OCI-LY1 (cell line): ENCODE data around the gene HMG20A.

ENCODE experiments used
- H2AFZ ChIP-seq: fragments of 200-600 bp; sonication (generic), shearing (Covaris generic); 2 replicates; pipeline ENCODE4 v1.6.0; 2014; ENCODE audit warnings: antibody characterized with exemption, mild to moderate bottlenecking, low read length
- H3F3A ChIP-seq: fragments of 200-600 bp; sonication (generic), shearing (Covaris generic); 2 replicates; pipeline ENCODE4 v1.6.0; 2014; ENCODE audit warnings: mild to moderate bottlenecking, antibody characterized with exemption, low read length, moderate library complexity; ENCODE audit not compliant: insufficient read depth
- H3K27ac ChIP-seq: fragments of 200-600 bp; sonication (generic); 2 replicates; pipeline ENCODE4 v1.5.1; 2014; ENCODE audit warnings: low read length, mixed run types, mild to moderate bottlenecking, low read depth; ENCODE audit not compliant: poor library complexity, severe bottlenecking
- H3K27me3 ChIP-seq: fragments of 200-600 bp; sonication (generic); 2 replicates; pipeline ENCODE4 v1.6.0; 2014; ENCODE audit warnings: antibody characterized with exemption, mild to moderate bottlenecking, low read length, moderate library complexity; ENCODE audit not compliant: insufficient read depth
- H3K36me3 ChIP-seq: fragments of 200-600 bp; sonication (generic); 2 replicates; pipeline ENCODE4 v1.6.1; 2014; ENCODE audit warnings: mild to moderate bottlenecking, antibody characterized with exemption, low read length, moderate library complexity, mixed read lengths; ENCODE audit not compliant: insufficient read depth
- H3K4me1 ChIP-seq: fragments of 200-600 bp; sonication (generic); 2 replicates; pipeline ENCODE4 v1.5.1; 2014; ENCODE audit warnings: mild to moderate bottlenecking, low read length, moderate library complexity; ENCODE audit not compliant: insufficient read depth, severe bottlenecking
- H3K4me2 ChIP-seq: fragments of 200-600 bp; sonication (generic), shearing (Covaris generic); 2 replicates; pipeline ENCODE4 v1.6.1; 2014; ENCODE audit warnings: low read length
- H3K4me3 ChIP-seq: fragments of 200-600 bp; sonication (generic); 2 replicates; pipeline ENCODE4 v1.5.1; 2014; ENCODE audit warnings: low read length, low read depth, mild to moderate bottlenecking, mixed read lengths; ENCODE audit not compliant: poor library complexity, severe bottlenecking
- H3K79me2 ChIP-seq: fragments of 200-600 bp; shearing (Covaris generic); 2 replicates; pipeline ENCODE4 v1.6.1; 2016; ENCODE audit warnings: mixed run types, low read length, mixed read lengths; ENCODE audit not compliant: insufficient read depth
- H3K9ac ChIP-seq: fragments of 200-600 bp; sonication (generic), shearing (Covaris generic); 2 replicates; pipeline ENCODE4 v1.6.1; 2014; ENCODE audit warnings: mild to moderate bottlenecking, low read length, mixed read lengths
- H3K9me2 ChIP-seq: fragments of 200-600 bp; sonication (generic), shearing (Covaris generic); 2 replicates; pipeline ENCODE4 v1.6.1; 2014; ENCODE audit warnings: low read depth, mild to moderate bottlenecking, low read length, mixed read lengths
- H3K9me3 ChIP-seq: fragments of 200-600 bp; shearing (Covaris generic); 2 replicates; pipeline ENCODE4 v1.6.1; 2014; ENCODE audit warnings: low read length, mixed read lengths
- H4K20me1 ChIP-seq: fragments of 200-600 bp; sonication (generic), shearing (Covaris generic); 2 replicates; pipeline ENCODE4 v1.6.0; 2016; ENCODE audit warnings: mild to moderate bottlenecking, low read length; ENCODE audit not compliant: insufficient read depth
- EZH2 ChIP-seq: fragments of 200-600 bp; sonication (generic), shearing (Covaris generic); IDR thresholded peaks from 2 replicates; pipeline ENCODE4 v1.8.0; 2017; ENCODE audit warnings: borderline replicate concordance, mixed run types, mild to moderate bottlenecking, antibody characterized with exemption, low read length, moderate library complexity, mixed read lengths
- TF ChIP-seq, protein P1 (sequence below): fragments of 200-600 bp; sonication (generic), shearing (Covaris generic); IDR thresholded peaks from 2 replicates; pipeline ENCODE4 v1.5.1; 2017; ENCODE audit warnings: mild to moderate bottlenecking, antibody characterized with exemption, low read length, moderate library complexity, mixed read lengths

HMG20A gene

DNA sequence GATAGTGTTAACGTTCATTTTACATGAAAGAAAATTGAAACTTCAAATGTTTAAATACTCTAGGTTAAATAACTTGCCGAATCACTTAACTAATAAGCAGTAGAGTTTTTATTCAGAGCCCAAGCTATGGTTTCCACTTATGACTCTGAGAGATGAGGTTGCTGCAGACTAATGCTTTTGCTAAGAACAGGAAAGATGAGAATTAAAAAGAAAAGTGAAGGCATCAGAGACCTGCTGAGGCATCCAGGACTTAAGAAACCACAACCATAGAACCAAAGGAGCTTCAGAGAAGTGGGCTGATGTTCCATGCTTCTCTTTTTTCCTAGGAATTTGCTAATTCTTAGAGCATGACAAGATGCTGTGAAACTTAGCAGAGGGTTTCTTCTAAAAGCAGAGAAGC lies 9.5 kb downstream of the HMG20A start:
- Histone ChIP-seq H3K9me3 (no peaks in the 10 kb centered on the region), H3K9me2 (no peaks in the 10 kb centered on the region), H3K4me1 (peaks cover 13% of the 10 kb centered on the region), H3F3A (no peaks in the 10 kb centered on the region), H3K4me3 (no peak overlapping the region), H3K36me3 (no peaks in the 10 kb centered on the region), H4K20me1 (no peaks in the 10 kb centered on the region), H3K9ac (no peak overlapping the region), H3K27me3 (no peaks in the 10 kb centered on the region), H3K27ac (no peak overlapping the region), H3K4me2 (no peak overlapping the region), H2AFZ (no peak overlapping the region), H3K79me2 (peaks cover 51% of the 10 kb centered on the region)
- TF ChIP-seq, protein P1, sequence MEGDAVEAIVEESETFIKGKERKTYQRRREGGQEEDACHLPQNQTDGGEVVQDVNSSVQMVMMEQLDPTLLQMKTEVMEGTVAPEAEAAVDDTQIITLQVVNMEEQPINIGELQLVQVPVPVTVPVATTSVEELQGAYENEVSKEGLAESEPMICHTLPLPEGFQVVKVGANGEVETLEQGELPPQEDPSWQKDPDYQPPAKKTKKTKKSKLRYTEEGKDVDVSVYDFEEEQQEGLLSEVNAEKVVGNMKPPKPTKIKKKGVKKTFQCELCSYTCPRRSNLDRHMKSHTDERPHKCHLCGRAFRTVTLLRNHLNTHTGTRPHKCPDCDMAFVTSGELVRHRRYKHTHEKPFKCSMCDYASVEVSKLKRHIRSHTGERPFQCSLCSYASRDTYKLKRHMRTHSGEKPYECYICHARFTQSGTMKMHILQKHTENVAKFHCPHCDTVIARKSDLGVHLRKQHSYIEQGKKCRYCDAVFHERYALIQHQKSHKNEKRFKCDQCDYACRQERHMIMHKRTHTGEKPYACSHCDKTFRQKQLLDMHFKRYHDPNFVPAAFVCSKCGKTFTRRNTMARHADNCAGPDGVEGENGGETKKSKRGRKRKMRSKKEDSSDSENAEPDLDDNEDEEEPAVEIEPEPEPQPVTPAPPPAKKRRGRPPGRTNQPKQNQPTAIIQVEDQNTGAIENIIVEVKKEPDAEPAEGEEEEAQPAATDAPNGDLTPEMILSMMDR: no peak
- no peak for TF ChIP-seq EZH2

DNA sequence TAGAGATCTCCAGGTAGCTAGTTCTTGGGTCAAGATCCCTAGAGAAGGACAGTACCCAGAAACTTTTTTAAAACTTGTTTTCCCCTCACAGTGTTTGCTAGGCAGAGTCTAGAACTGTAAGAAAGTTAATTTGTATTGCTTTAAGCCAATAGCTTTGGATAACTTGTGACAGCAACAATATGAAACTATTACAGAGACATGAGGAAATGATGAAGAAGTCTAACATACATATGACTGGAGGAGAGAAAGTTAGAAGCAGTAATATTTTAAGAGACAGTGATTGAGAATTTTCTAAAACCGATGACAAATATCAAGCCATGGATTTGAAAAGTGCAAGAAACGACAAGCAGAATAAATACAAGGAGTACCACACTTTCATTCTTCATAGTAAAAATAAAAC lies 10.0 kb downstream of the HMG20A start:
- Histone ChIP-seq H3K4me2 (no peak overlapping the region), H3F3A (no peaks in the 10 kb centered on the region), H3K27me3 (no peaks in the 10 kb centered on the region), H2AFZ (no peak overlapping the region), H3K27ac (no peak overlapping the region), H3K9me3 (no peaks in the 10 kb centered on the region), H3K4me3 (no peak overlapping the region), H3K4me1 (peaks cover 13% of the 10 kb centered on the region), H3K9me2 (no peaks in the 10 kb centered on the region), H4K20me1 (no peaks in the 10 kb centered on the region), H3K36me3 (no peaks in the 10 kb centered on the region), H3K9ac (no peak overlapping the region), H3K79me2 (peaks cover 47% of the 10 kb centered on the region)
- TF ChIP-seq, protein P1: no peak
- TF ChIP-seq EZH2: no peak

GRCh38 chr15:77436822-77437221 lies 16.1 kb downstream of the HMG20A start:
- Histone ChIP-seq H3K4me2 (no peak overlapping the region), H3F3A (no peaks in the 10 kb centered on the region), H4K20me1 (no peaks in the 10 kb centered on the region), H2AFZ (no peak overlapping the region), H3K27me3 (no peaks in the 10 kb centered on the region), H3K4me1 (peaks cover 8% of the 10 kb centered on the region), H3K36me3 (no peaks in the 10 kb centered on the region), H3K4me3 (no peak overlapping the region), H3K27ac (no peak overlapping the region), H3K9me3 (no peaks in the 10 kb centered on the region), H3K79me2 (peaks cover 31% of the 10 kb centered on the region), H3K9me2 (no peaks in the 10 kb centered on the region), H3K9ac (no peak overlapping the region)
- no peak for TF ChIP-seq EZH2
- TF ChIP-seq, protein P1: no peak
